ENCODE measurements around the gene PPP1R9A. TPM values are rescaled to one million over a fixed set of nuclear protein-coding genes. Genes with fewer than 3 reads are reported as not detected.

PPP1R9A gene
- total and polyA plus RNA-seq, 4 donors = 2.2 to 59.1 (median 14.6) TPM

- no peaks in the 10 kb centered on the region for H3K27me3 ChIP-seq (ENCODE audit: control insufficient read depth in 3 of 3, insufficient read depth in 3 of 3, low read length in 2 of 3)
- H3K27ac ChIP-seq (ENCODE audit: low read depth in 1 of 2, low read length in 1 of 2) = no peak overlapping the region
- H3K4me1 ChIP-seq (ENCODE audit: control insufficient read depth in 5 of 5, insufficient read depth in 5 of 5, low read length in 5 of 5) = no peaks in the 10 kb centered on the region
- H3K9me3 ChIP-seq (ENCODE audit: control insufficient read depth in 4 of 4, insufficient read depth in 3 of 4, low read length in 3 of 4) = no peaks in the 10 kb centered on the region
- no peak for ATAC-seq (ENCODE audit: insufficient read depth, low FRiP score)
- 94 to 95% methylated on average over 7 of the region's 7 CpGs for WGBS, 2 donors
- DNase-seq = no peak
- no peak for TF ChIP-seq CTCF (IDR thresholded peaks at IDR 0.05; ENCODE audit: control extremely low read depth, extremely low read depth)
- no peak overlapping the region for H3K9ac ChIP-seq (ENCODE audit: insufficient read depth in 1 of 2, low read length in 2 of 2)
- no peak overlapping the region for H3K4me3 ChIP-seq
- H3K36me3 ChIP-seq (ENCODE audit: control insufficient read depth in 4 of 4, insufficient read depth in 4 of 4, low read length in 4 of 4) = peaks cover 0 to 2% (median 0%) of the 10 kb centered on the region in 4 donors
Measured at GRCh38 chr7:95290166-95290830, 382.9 kb downstream of the PPP1R9A start.

- TF ChIP-seq CTCF (IDR thresholded peaks at IDR 0.05; ENCODE audit: control extremely low read depth, extremely low read depth) = no peak
- Histone ChIP-seq H3K4me1 (ENCODE audit: control insufficient read depth in 5 of 5, insufficient read depth in 5 of 5, low read length in 5 of 5) (no peaks in the 10 kb centered on the region), H3K9ac (ENCODE audit: insufficient read depth in 1 of 2, low read length in 2 of 2) (no peak overlapping the region), H3K4me3 (no peak overlapping the region), H3K27me3 (ENCODE audit: control insufficient read depth in 3 of 3, insufficient read depth in 3 of 3, low read length in 2 of 3) (no peaks in the 10 kb centered on the region), H3K9me3 (ENCODE audit: control insufficient read depth in 4 of 4, insufficient read depth in 3 of 4, low read length in 3 of 4) (no peaks in the 10 kb centered on the region), H3K27ac (ENCODE audit: low read depth in 1 of 2, low read length in 1 of 2) (no peak overlapping the region), H3K36me3 (ENCODE audit: control insufficient read depth in 4 of 4, insufficient read depth in 4 of 4, low read length in 4 of 4) (peaks cover 0 to 2% (median 0%) of the 10 kb centered on the region in 4 donors)
- ATAC-seq (ENCODE audit: insufficient read depth, low FRiP score) = no peak
- DNase-seq = no peak
Measured at GRCh38 chr7:95295397-95295796, 388.0 kb downstream of the PPP1R9A start.

DNA sequence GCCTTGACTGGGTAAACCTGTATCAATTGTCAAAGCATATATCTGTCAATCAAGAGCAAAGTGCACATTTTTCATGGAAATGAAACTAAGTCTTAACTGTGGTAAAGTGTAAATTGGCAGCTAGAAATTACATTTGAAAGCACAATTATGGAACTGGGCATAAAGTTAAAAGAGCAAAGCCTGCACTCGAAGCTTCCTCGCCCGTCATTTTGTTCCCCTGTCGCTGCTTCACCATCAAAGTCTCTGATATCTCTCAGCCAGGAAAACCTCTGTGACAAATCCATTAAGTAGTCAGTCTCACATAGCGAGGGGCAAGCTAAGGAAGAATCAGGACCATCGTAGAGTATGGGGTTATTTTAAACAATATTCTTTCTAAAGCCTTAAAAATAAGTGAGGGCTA, 389.1 kb downstream of the PPP1R9A start:
- peaks cover 0 to 2% (median 0%) of the 10 kb centered on the region in 4 donors for H3K36me3 ChIP-seq (ENCODE audit: control insufficient read depth in 4 of 4, insufficient read depth in 4 of 4, low read length in 4 of 4)
- WGBS, 2 donors = 91 to 96% methylated on average over 6 of the region's 6 CpGs
- H3K4me3 ChIP-seq = no peak overlapping the region
- H3K27ac ChIP-seq (ENCODE audit: low read depth in 1 of 2, low read length in 1 of 2) = no peak overlapping the region
- no peak overlapping the region for H3K9ac ChIP-seq (ENCODE audit: insufficient read depth in 1 of 2, low read length in 2 of 2)
- DNase-seq = no peak
- no peak for ATAC-seq (ENCODE audit: insufficient read depth, low FRiP score)
- H3K27me3 ChIP-seq (ENCODE audit: control insufficient read depth in 3 of 3, insufficient read depth in 3 of 3, low read length in 2 of 3) = peaks cover 0 to 1% (median 0%) of the 10 kb centered on the region in 3 donors
- no peaks in the 10 kb centered on the region for H3K9me3 ChIP-seq (ENCODE audit: control insufficient read depth in 4 of 4, insufficient read depth in 3 of 4, low read length in 3 of 4)
- H3K4me1 ChIP-seq (ENCODE audit: control insufficient read depth in 5 of 5, insufficient read depth in 5 of 5, low read length in 5 of 5) = no peaks in the 10 kb centered on the region
- no peak for TF ChIP-seq CTCF (IDR thresholded peaks at IDR 0.05; ENCODE audit: control extremely low read depth, extremely low read depth)

DNA sequence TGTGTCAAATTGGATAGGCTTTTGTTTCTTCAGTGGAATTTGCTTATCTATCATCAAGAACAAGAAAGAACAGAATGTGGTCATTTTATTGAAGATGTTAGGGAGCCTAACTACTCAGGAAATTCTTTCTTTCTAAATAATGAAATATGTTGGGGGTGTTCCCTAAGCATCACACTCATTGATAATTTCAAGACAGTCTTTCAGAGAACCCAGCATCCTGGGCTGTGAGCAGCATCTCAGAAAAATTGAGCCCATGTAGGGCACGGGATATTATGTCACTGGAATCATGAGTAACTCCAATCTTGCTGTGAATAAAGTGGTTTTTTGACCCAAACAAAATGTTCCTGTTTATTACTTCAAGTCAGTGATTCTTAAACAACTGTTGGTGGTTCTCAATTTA, 389.6 kb downstream of the PPP1R9A start:
- WGBS, 2 donors = 81 to 85% methylated on average over 1 of the region's 1 CpG
- Histone ChIP-seq H3K9me3 (ENCODE audit: control insufficient read depth in 4 of 4, insufficient read depth in 3 of 4, low read length in 3 of 4) (no peaks in the 10 kb centered on the region), H3K27me3 (ENCODE audit: control insufficient read depth in 3 of 3, insufficient read depth in 3 of 3, low read length in 2 of 3) (peaks cover 0 to 2% (median 0%) of the 10 kb centered on the region in 3 donors), H3K9ac (ENCODE audit: insufficient read depth in 1 of 2, low read length in 2 of 2) (no peak overlapping the region), H3K27ac (ENCODE audit: low read depth in 1 of 2, low read length in 1 of 2) (no peak overlapping the region), H3K4me3 (no peak overlapping the region), H3K4me1 (ENCODE audit: control insufficient read depth in 5 of 5, insufficient read depth in 5 of 5, low read length in 5 of 5) (no peaks in the 10 kb centered on the region), H3K36me3 (ENCODE audit: control insufficient read depth in 4 of 4, insufficient read depth in 4 of 4, low read length in 4 of 4) (peaks cover 0 to 2% (median 0%) of the 10 kb centered on the region in 4 donors)
- TF ChIP-seq CTCF (IDR thresholded peaks at IDR 0.05; ENCODE audit: control extremely low read depth, extremely low read depth) = no peak
- DNase-seq (no peak), ATAC-seq (ENCODE audit: insufficient read depth, low FRiP score) (no peak)

Measured in lung (tissue), 12 donors.